Uterus (tissue), 2 donors: ENCODE data around the gene MRC2.

Experiments used
- POLR2A ChIP-seq, 2 donors: fragments of 450-650 bp; IDR thresholded peaks; one replicate each; pipeline ENCODE4 v1.6.1; 2016; ENCODE audit warnings: antibody characterized with exemption in 2 of 2, mild to moderate bottlenecking in 1 of 2, moderate library complexity in 1 of 2
- TF ChIP-seq, protein P1 (sequence below), 4 experiments: fragments of 200-600 bp in 2 of 4; fragments of 450-650 bp in 2 of 4; sonication (generic) in 2 of 4; IDR thresholded peaks; one replicate each; pipeline ENCODE4 v1.5.1; 2016 to 2019; ENCODE audit warnings: antibody characterized with exemption in 4 of 4, mild to moderate bottlenecking in 2 of 4, moderate library complexity in 1 of 4

DNA sequence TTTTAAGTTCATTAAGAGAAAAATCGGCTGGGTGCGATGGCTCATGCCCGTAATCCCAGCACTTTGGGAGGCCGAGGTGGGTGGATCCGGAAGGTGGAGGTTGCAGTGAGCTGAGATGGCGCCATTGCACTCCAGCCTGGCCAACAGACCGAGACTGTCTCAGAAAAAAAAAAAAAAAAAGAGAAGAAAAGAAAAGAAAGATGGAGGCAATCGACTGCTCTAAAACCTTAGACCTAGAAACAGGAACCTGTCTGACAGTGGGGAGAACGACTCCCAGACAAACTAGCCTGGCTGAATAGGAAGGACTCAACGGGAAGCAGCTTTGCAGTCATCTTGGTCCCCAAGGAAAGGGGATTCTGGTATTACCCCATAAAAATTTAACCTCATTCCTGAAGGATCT lies 13.7 kb downstream of the MRC2 start:
- TF ChIP-seq, protein P1, sequence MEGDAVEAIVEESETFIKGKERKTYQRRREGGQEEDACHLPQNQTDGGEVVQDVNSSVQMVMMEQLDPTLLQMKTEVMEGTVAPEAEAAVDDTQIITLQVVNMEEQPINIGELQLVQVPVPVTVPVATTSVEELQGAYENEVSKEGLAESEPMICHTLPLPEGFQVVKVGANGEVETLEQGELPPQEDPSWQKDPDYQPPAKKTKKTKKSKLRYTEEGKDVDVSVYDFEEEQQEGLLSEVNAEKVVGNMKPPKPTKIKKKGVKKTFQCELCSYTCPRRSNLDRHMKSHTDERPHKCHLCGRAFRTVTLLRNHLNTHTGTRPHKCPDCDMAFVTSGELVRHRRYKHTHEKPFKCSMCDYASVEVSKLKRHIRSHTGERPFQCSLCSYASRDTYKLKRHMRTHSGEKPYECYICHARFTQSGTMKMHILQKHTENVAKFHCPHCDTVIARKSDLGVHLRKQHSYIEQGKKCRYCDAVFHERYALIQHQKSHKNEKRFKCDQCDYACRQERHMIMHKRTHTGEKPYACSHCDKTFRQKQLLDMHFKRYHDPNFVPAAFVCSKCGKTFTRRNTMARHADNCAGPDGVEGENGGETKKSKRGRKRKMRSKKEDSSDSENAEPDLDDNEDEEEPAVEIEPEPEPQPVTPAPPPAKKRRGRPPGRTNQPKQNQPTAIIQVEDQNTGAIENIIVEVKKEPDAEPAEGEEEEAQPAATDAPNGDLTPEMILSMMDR (IDR thresholded peaks at IDR 0.05): no peak
- no peak for TF ChIP-seq POLR2A (IDR thresholded peaks at IDR 0.05)
